ENCODE results near the gene KIF17. TPM values are rescaled to one million over a fixed set of nuclear protein-coding genes. Genes with fewer than 3 reads are reported as not detected.
"Not testable (repeated sequence)": the region's sequence is repeated elsewhere in the genome, so short reads cannot be mapped to it uniquely, and the experiment has no call there.

KIF17 gene
- total and polyA plus RNA-seq, 3 experiments from 2014 or later = not detected

DNA sequence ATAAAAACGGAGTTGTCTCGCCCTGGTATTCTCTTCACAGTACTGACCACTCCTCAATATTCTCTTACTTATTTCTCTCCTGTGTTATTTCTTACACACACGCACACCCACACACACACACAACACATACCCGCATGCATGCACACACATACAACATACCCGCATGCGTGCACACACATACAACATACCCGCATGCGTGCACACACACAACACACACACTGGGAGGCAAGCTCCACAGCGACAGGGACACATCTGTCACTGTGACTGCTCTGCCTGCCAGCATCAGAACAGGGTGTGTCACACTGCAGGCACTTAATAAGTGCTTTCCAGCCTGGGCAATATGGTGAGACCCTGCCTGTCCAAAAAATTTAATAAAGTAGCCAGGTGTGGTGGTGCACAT, 35.8 kb downstream of the KIF17 start:
- Mint-ChIP-seq H3K9me3 (peaks cover 0 to 4% (median 3%) of the 10 kb centered on the region in 5 donors), H3K4me1 (peaks cover 9 to 14% (median 9%) of the 10 kb centered on the region in 3 donors), H3K27me3 (peaks cover 7 to 31% of the 10 kb centered on the region in 2 donors), H3K4me3 (peak overlapping the region in 1 of 7 donors; percentile 37), H3K36me3 (no peaks in the 10 kb centered on the region), H3K27ac (no peak overlapping the region)
- Histone ChIP-seq H3K9me3 (ENCODE audit: low read length) (no peaks in the 10 kb centered on the region), H3K27me3 (ENCODE audit: insufficient read depth, low read length, poor library complexity, severe bottlenecking) (no peaks in the 10 kb centered on the region), H3K36me3 (ENCODE audit: insufficient read depth, low read length) (no peaks in the 10 kb centered on the region), H3K4me1 (ENCODE audit: insufficient read depth, low read length) (no peaks in the 10 kb centered on the region), H3K27ac (ENCODE audit: low read depth, low read length) (no peak overlapping the region), H3K4me3 (ENCODE audit: low read length) (no peak overlapping the region)
- DNase-seq = no peak
- ChIA-PET CTCF (no interaction called here), POLR2A (no interaction called here)

DNA sequence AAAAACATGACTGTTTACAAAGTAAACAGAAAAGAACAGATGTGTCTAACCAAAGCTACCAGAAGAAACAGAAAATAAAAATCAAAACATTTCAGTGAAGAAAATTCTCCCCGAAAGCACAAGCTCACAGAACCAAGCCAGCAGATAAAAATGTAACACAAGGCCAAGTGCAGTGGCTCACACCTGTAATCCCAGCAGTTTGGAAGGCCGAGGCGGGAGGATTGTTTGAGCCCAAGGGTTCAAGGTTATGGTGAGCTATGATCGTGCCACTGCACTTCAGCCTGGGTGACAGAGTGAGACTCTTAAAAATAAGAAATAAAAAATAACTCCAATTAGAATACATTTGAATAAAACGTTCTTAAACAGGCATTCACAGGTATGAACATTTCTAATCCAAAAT, 37.5 kb downstream of the KIF17 start:
- CTCF ChIA-PET = no interaction called here
- peaks cover 10 to 26% of the 10 kb centered on the region in 2 donors for H3K27me3 Mint-ChIP-seq
- Histone ChIP-seq H3K36me3 (ENCODE audit: insufficient read depth, low read length) (no peaks in the 10 kb centered on the region), H3K9me3 (ENCODE audit: low read length) (no peaks in the 10 kb centered on the region), H3K4me1 (ENCODE audit: insufficient read depth, low read length) (no peaks in the 10 kb centered on the region), H3K4me3 (ENCODE audit: low read length) (no peak overlapping the region), H3K27ac (ENCODE audit: low read depth, low read length) (no peak overlapping the region), H3K27me3 (ENCODE audit: insufficient read depth, low read length, poor library complexity, severe bottlenecking) (no peaks in the 10 kb centered on the region)
- H3K9me3 Mint-ChIP-seq = peaks cover 0 to 4% (median 3%) of the 10 kb centered on the region in 5 donors
- no peak for DNase-seq
- POLR2A ChIA-PET = no interaction called here
- peaks cover 9 to 14% (median 9%) of the 10 kb centered on the region in 3 donors for H3K4me1 Mint-ChIP-seq
- H3K36me3 Mint-ChIP-seq = no peaks in the 10 kb centered on the region
- no peak overlapping the region for H3K4me3 Mint-ChIP-seq
- H3K27ac Mint-ChIP-seq = peak overlapping the region in 2 of 8 donors; percentile 15 to 32

DNA sequence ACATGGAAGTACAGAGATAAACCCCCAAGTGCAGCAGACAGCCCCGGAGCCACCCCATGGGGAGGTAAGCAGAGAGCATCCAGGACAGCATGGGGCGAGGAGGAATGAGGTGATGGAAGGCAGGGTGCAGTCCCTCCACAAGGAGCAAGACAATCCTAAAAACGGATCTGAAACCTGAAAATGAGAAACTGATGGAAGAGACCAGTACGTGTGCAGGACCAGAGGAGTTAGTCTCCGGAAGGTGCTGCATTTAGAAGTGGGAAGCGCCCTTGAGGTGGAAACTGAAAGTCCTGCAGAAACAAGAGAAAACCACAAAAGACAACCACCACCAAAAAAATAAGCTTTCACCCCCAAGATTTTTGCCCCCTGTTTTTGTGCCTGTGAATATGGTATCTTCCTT, 39.2 kb downstream of the KIF17 start:
- peaks cover 13 to 18% of the 10 kb centered on the region in 2 donors for H3K27me3 Mint-ChIP-seq
- H3K27me3 ChIP-seq (ENCODE audit: insufficient read depth, low read length, poor library complexity, severe bottlenecking) = no peaks in the 10 kb centered on the region
- H3K9me3 Mint-ChIP-seq = peaks cover 0 to 4% (median 3%) of the 10 kb centered on the region in 5 donors
- no peaks in the 10 kb centered on the region for H3K36me3 ChIP-seq (ENCODE audit: insufficient read depth, low read length)
- ChIA-PET POLR2A (no interaction called here), CTCF (no interaction called here)
- H3K9me3 ChIP-seq (ENCODE audit: low read length) = no peaks in the 10 kb centered on the region
- H3K27ac ChIP-seq (ENCODE audit: low read depth, low read length) = no peak overlapping the region
- peak overlapping the region in 2 of 8 donors; percentile 44 to 76 for H3K27ac Mint-ChIP-seq
- no peaks in the 10 kb centered on the region for H3K4me1 ChIP-seq (ENCODE audit: insufficient read depth, low read length)
- H3K36me3 Mint-ChIP-seq = no peaks in the 10 kb centered on the region
- H3K4me1 Mint-ChIP-seq = peaks cover 9 to 14% (median 9%) of the 10 kb centered on the region in 3 donors
- H3K4me3 Mint-ChIP-seq = peak overlapping the region in 6 of 7 donors; percentile 17 to 80 (median 45)
- H3K4me3 ChIP-seq (ENCODE audit: low read length) = no peak overlapping the region
- no peak for DNase-seq

DNA sequence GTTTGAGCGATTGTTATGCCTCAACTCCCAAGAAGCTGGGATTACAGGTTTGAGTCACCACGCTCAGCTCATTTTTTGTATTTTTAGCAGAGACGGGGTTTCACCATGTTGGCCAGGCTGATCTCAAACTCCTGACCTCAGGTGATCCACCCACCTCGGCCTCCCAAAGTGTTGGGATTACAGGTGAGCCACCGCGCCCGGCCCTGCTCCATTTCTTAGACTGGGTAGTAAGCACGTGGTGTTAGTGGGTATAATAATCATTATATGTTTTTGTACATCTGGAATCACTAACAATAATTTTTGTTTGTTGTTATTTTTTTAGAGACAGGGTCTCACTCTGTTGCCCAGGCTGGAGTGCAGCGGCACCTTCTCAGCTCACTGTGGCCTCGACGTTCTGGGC, 44.2 kb downstream of the KIF17 start:
- H3K27ac ChIP-seq (ENCODE audit: low read depth, low read length); POLR2A ChIA-PET; CTCF ChIA-PET; H3K27ac Mint-ChIP-seq; H3K4me3 ChIP-seq (ENCODE audit: low read length); DNase-seq; H3K36me3 Mint-ChIP-seq; H3K9me3 ChIP-seq (ENCODE audit: low read length); H3K4me1 Mint-ChIP-seq; H3K4me1 ChIP-seq (ENCODE audit: insufficient read depth, low read length); H3K4me3 Mint-ChIP-seq; H3K9me3 Mint-ChIP-seq; H3K36me3 ChIP-seq (ENCODE audit: insufficient read depth, low read length); H3K27me3 ChIP-seq (ENCODE audit: insufficient read depth, low read length, poor library complexity, severe bottlenecking): not testable (repeated sequence)
- peaks cover 12% of the 10 kb centered on the region in 2 donors for H3K27me3 Mint-ChIP-seq

DNA sequence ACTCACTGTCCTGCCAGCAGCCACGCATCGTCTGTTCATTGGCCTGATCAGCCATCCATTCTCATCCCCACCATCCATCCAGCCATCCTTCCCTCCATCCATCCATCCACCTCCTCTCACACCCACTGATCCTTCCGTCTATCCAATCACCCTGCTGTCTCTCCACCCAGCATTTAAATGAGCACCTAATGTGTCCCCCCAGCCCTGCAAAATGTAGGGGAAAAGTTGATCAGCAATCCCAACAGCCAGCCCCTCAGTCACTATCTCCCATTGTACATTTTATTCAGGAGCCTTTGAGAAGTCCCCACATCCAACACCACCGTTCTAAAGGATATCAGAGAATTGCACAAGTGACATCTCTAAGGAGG, 45.6 kb downstream of the KIF17 start:
- ChIA-PET CTCF (no interaction called here), POLR2A (no interaction called here)
- H3K36me3 ChIP-seq (ENCODE audit: insufficient read depth, low read length) = no peaks in the 10 kb centered on the region
- Mint-ChIP-seq H3K27ac (no peak overlapping the region), H3K4me3 (peak overlapping the region in 1 of 7 donors; percentile 21), H3K9me3 (no peaks in the 10 kb centered on the region), H3K4me1 (no peaks in the 10 kb centered on the region), H3K27me3 (peaks cover 8 to 11% of the 10 kb centered on the region in 2 donors), H3K36me3 (no peaks in the 10 kb centered on the region)
- no peak overlapping the region for H3K27ac ChIP-seq (ENCODE audit: low read depth, low read length)
- no peak for DNase-seq
- no peaks in the 10 kb centered on the region for H3K27me3 ChIP-seq (ENCODE audit: insufficient read depth, low read length, poor library complexity, severe bottlenecking)
- no peak overlapping the region for H3K4me3 ChIP-seq (ENCODE audit: low read length)
- no peaks in the 10 kb centered on the region for H3K9me3 ChIP-seq (ENCODE audit: low read length)
- no peaks in the 10 kb centered on the region for H3K4me1 ChIP-seq (ENCODE audit: insufficient read depth, low read length)

DNA sequence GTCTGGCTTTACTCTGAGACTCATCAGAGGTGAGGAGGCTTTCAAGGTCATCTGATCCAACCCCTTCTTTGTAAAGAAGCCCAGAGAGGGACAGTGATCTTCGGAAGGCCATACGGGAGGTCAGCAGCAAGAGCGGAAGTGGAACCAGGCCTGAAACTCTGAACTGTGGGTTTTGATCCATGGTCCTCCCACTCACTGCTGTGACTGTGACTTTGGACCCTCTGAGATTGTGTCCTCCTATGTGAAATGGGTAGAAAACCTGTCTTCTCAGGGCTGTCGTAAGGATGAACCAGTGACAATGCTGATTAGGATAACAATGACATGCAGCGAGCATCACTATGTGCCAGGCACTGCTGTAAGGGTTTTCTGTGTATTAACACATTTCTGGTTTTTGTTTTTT, 46.9 kb downstream of the KIF17 start:
- Histone ChIP-seq H3K4me1 (ENCODE audit: insufficient read depth, low read length) (no peaks in the 10 kb centered on the region), H3K36me3 (ENCODE audit: insufficient read depth, low read length) (no peaks in the 10 kb centered on the region), H3K27me3 (ENCODE audit: insufficient read depth, low read length, poor library complexity, severe bottlenecking) (no peaks in the 10 kb centered on the region), H3K4me3 (ENCODE audit: low read length) (no peak overlapping the region), H3K27ac (ENCODE audit: low read depth, low read length) (no peak overlapping the region), H3K9me3 (ENCODE audit: low read length) (no peaks in the 10 kb centered on the region)
- ChIA-PET CTCF (no interaction called here), POLR2A (no interaction called here)
- Mint-ChIP-seq H3K4me1 (peaks cover 0 to 3% (median 0%) of the 10 kb centered on the region in 3 donors), H3K4me3 (no peak overlapping the region), H3K36me3 (no peaks in the 10 kb centered on the region), H3K27me3 (peaks cover 8% of the 10 kb centered on the region in 2 donors), H3K9me3 (no peaks in the 10 kb centered on the region), H3K27ac (no peak overlapping the region)
- no peak for DNase-seq

DNA sequence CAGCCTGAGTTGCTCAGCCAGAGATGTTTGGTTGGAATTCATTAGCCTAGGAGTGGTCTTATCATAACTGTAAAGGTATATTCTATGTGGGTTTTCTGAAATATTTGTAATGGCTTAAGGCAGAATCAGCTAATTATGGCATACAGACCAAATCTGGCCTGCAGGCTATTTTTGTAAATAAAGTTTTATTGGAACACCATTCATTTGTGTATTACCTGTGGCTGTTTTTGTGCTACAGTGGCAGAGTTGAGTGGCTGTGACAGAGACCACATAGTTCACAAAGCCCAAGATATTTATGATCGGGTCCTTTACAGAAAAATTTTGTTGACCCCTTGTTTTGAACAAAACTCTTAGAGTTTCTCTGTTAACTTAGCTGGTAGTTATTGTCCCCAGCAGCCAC, 49.2 kb downstream of the KIF17 start:
- peaks cover 5 to 8% of the 10 kb centered on the region in 2 donors for H3K27me3 Mint-ChIP-seq
- no peak overlapping the region for H3K4me3 Mint-ChIP-seq

DNA sequence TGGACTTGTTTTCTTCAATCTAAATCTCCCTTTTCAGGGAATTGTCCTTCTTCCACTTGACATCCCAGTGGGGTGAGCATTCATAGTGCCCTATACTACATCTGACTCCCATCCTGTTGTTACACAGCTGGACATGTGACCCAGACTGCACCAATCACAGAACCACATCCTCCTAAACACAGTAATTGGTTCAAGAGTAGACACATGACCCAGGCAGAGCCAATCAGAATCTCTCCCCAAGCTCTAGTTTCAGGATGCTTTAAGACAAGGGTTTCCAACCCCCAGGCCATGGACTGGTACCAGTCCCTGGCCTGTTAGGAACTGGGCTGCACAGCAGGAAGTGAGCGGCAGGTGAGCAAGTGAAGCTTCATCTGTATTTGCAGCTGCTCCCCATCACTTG, 51.0 kb downstream of the KIF17 start:
- H3K27me3 ChIP-seq (ENCODE audit: insufficient read depth, low read length, poor library complexity, severe bottlenecking) = no peaks in the 10 kb centered on the region
- Mint-ChIP-seq H3K4me3 (no peak overlapping the region), H3K36me3 (peaks cover 0 to under 1% (median 0%) of the 10 kb centered on the region in 3 donors), H3K4me1 (peaks cover 11 to 14% (median 11%) of the 10 kb centered on the region in 3 donors), H3K27me3 (peaks cover 0 to 2% of the 10 kb centered on the region in 2 donors), H3K27ac (peak overlapping the region in 3 of 8 donors; percentile 59 to 80 (median 60)), H3K9me3 (no peaks in the 10 kb centered on the region)
- ChIA-PET CTCF (interaction anchor here (2.0 kb wide), 1 partner anchor 29 kb away, joined by 5 read pairs; no protein-coding TSS in a partner anchor), POLR2A (no interaction called here)
- DNase-seq = no peak
- H3K36me3 ChIP-seq (ENCODE audit: insufficient read depth, low read length) = no peaks in the 10 kb centered on the region
- no peak overlapping the region for H3K27ac ChIP-seq (ENCODE audit: low read depth, low read length)
- H3K9me3 ChIP-seq (ENCODE audit: low read length) = no peaks in the 10 kb centered on the region
- peaks cover 9% of the 10 kb centered on the region for H3K4me1 ChIP-seq (ENCODE audit: insufficient read depth, low read length)
- no peak overlapping the region for H3K4me3 ChIP-seq (ENCODE audit: low read length)

More for the DNA sequence above, 49.2 kb downstream of the KIF17 start:
- Mint-ChIP-seq H3K4me1 (peaks cover 0 to 3% (median 0%) of the 10 kb centered on the region in 3 donors), H3K27ac (peak overlapping the region in 1 of 8 donors; percentile 31), H3K36me3 (no peaks in the 10 kb centered on the region), H3K9me3 (no peaks in the 10 kb centered on the region)
- no peaks in the 10 kb centered on the region for H3K9me3 ChIP-seq (ENCODE audit: low read length)
- POLR2A ChIA-PET = no interaction called here
- CTCF ChIA-PET = interaction anchor here (1.3 kb wide), 1 partner anchor 23 kb away, joined by 3 read pairs; no protein-coding TSS in a partner anchor
- H3K4me3 ChIP-seq (ENCODE audit: low read length) = no peak overlapping the region
- no peaks in the 10 kb centered on the region for H3K27me3 ChIP-seq (ENCODE audit: insufficient read depth, low read length, poor library complexity, severe bottlenecking)
- no peaks in the 10 kb centered on the region for H3K36me3 ChIP-seq (ENCODE audit: insufficient read depth, low read length)
- H3K27ac ChIP-seq (ENCODE audit: low read depth, low read length) = no peak overlapping the region
- no peaks in the 10 kb centered on the region for H3K4me1 ChIP-seq (ENCODE audit: insufficient read depth, low read length)
- DNase-seq = no peak
